SK-N-SH (cell line): ENCODE results near the gene DROSHA. TPM values are rescaled to one million over a fixed set of nuclear protein-coding genes. Genes with fewer than 3 reads are reported as not detected.

Experiments
- CTCF ChIA-PET: fragments of 300-600, 350-600 bp; formaldehyde crosslinking; extraction: SDS; loops from one replicate; lab custom pipeline; 2021; lab: Yijun Ruan, JAX
- POLR2A ChIA-PET: fragments of 350-600 bp; sonication (Branson Sonifier 250); formaldehyde crosslinking; extraction: SDS; loops from one replicate; lab custom pipeline; 2020; ENCODE audit warnings: antibody characterized with exemption, inconsistent platforms; lab: Yijun Ruan, JAX
- DNase-seq: peaks from one replicate; pipeline ENCODE4 v3.0.0; 2012
- H2AFZ ChIP-seq: fragments of 200-600 bp; sonication (generic); 2 replicates; pipeline ENCODE4 v1.8.1; 2016; ENCODE audit warnings: antibody characterized with exemption, mild to moderate bottlenecking, low read depth
- H3F3A ChIP-seq: fragments of 200-600 bp; sonication (generic); replicated peaks from 2 replicates; pipeline ENCODE3; 2016; ENCODE audit warnings: antibody characterized with exemption, mild to moderate bottlenecking; ENCODE audit not compliant: insufficient read depth
- H3K27ac ChIP-seq, 2 experiments: fragments of 200-500 bp in 1 of 2; fragments of 200-600 bp in 1 of 2; sonication (Bioruptor generic) in 1 of 2; sonication (generic), shearing (Covaris generic) in 1 of 2; 2 replicates each; pipeline versions ENCODE4 v1.5.1 to v1.6.1; 2014 to 2016; ENCODE audit warnings: low read depth in 2 of 2, inconsistent platforms in 1 of 2, low read length in 1 of 2, mild to moderate bottlenecking in 1 of 2, mixed read lengths in 1 of 2
- H3K27me3 ChIP-seq: fragments of 200-600 bp; sonication (generic), shearing (Covaris generic); 2 replicates; pipeline ENCODE4 v1.6.1; 2016; ENCODE audit warnings: mixed run types; ENCODE audit not compliant: insufficient read depth
- H3K36me3 ChIP-seq, 2 experiments: fragments of 200-500 bp in 1 of 2; fragments of 200-600 bp in 1 of 2; sonication (Bioruptor generic) in 1 of 2; sonication (generic) in 1 of 2; replicated peaks in 1 of 2; 2 replicates each; pipeline versions ENCODE3 to v1.5.1; 2014 to 2016; ENCODE audit warnings: low read length in 1 of 2, mild to moderate bottlenecking in 1 of 2; ENCODE audit not compliant: insufficient read depth in 2 of 2, control insufficient read depth in 1 of 2
- H3K4me1 ChIP-seq, 2 experiments: fragments of 200-500 bp in 1 of 2; fragments of 200-600 bp in 1 of 2; sonication (Bioruptor generic) in 1 of 2; sonication (generic), shearing (Covaris generic) in 1 of 2; 2 replicates each; pipeline versions ENCODE4 v1.5.1 to v1.6.1; 2014 to 2016; ENCODE audit warnings: low read depth in 1 of 2, low read length in 1 of 2, mixed run types in 1 of 2; ENCODE audit not compliant: insufficient read depth in 2 of 2, control insufficient read depth in 1 of 2
- H3K4me2 ChIP-seq: fragments of 200-600 bp; sonication (generic), shearing (Covaris generic); 2 replicates; pipeline ENCODE4 v1.6.1; 2017; ENCODE audit warnings: mixed run types
- H3K4me3 ChIP-seq, 2 experiments: fragments of 200-500 bp in 1 of 2; fragments of 200-600 bp in 1 of 2; sonication (Bioruptor generic) in 1 of 2; sonication (generic), shearing (Covaris generic) in 1 of 2; 2 replicates each; pipeline versions ENCODE4 v1.5.1 to v1.8.1; 2014 to 2016; ENCODE audit warnings: low read depth in 2 of 2, inconsistent platforms in 1 of 2, low read length in 1 of 2, mild to moderate bottlenecking in 1 of 2, mixed read lengths in 1 of 2, moderate library complexity in 1 of 2
- H3K79me2 ChIP-seq: fragments of 200-600 bp; sonication (generic); 2 replicates; pipeline ENCODE4 v1.8.1; 2017; ENCODE audit warnings: mild to moderate bottlenecking; ENCODE audit not compliant: insufficient read depth
- H3K9ac ChIP-seq: fragments of 200-600 bp; sonication (generic); 2 replicates; pipeline ENCODE4 v1.6.1; 2017; ENCODE audit warnings: mixed run types
- H3K9me2 ChIP-seq: fragments of 200-600 bp; sonication (generic); 2 replicates; pipeline ENCODE4 v1.6.1; 2017; ENCODE audit warnings: mixed run types
- H3K9me3 ChIP-seq: fragments of 200-600 bp; sonication (generic); 2 replicates; pipeline ENCODE4 v1.6.1; 2017; ENCODE audit warnings: mixed run types, mild to moderate bottlenecking, moderate library complexity
- H4K20me1 ChIP-seq: fragments of 200-600 bp; sonication (generic); 2 replicates; pipeline ENCODE4 v1.6.1; 2017; ENCODE audit warnings: mild to moderate bottlenecking, mixed run types; ENCODE audit not compliant: insufficient read depth
- CHD2 ChIP-seq: fragments of 150-350 bp; IDR thresholded peaks from 2 replicates; pipeline ENCODE4 v1.6.1; 2018; ENCODE audit warnings: low read length; ENCODE audit not compliant: partially characterized antibody
- ELF1 ChIP-seq: IDR thresholded peaks from 2 replicates; pipeline ENCODE4 v1.4.0; 2012
- EZH2phosphoT487 ChIP-seq: fragments of 200-600 bp; sonication (generic); IDR thresholded peaks from 2 replicates; pipeline ENCODE4 v1.6.1; 2017; ENCODE audit warnings: low read depth, mixed run types, mild to moderate bottlenecking, antibody characterized with exemption, moderate library complexity, borderline replicate concordance
- FOXJ3 ChIP-seq: sonication (generic); formaldehyde crosslinking; IDR thresholded peaks from 2 replicates; pipeline ENCODE4 v1.5.1; 2020; ENCODE audit warnings: mild to moderate bottlenecking, missing genetic modification reagents
- FOXM1 ChIP-seq: IDR thresholded peaks from 2 replicates; pipeline ENCODE4 v1.4.0; 2012; ENCODE audit warnings: low read depth, mild to moderate bottlenecking
- GABPA ChIP-seq: IDR thresholded peaks from 2 replicates; pipeline ENCODE4 v1.4.0; 2012; ENCODE audit warnings: low read depth, mild to moderate bottlenecking
- JUND ChIP-seq: IDR thresholded peaks from 2 replicates; pipeline ENCODE4 v1.4.0; 2012
- MEF2A ChIP-seq: IDR thresholded peaks from 2 replicates; pipeline ENCODE4 v1.4.0; 2012; ENCODE audit warnings: low read depth, borderline replicate concordance
- NFIC ChIP-seq: IDR thresholded peaks from 2 replicates; pipeline ENCODE4 v1.4.0; 2012; ENCODE audit warnings: borderline replicate concordance
- PBX3 ChIP-seq: IDR thresholded peaks from 2 replicates; pipeline ENCODE4; 2012
- RFX5 ChIP-seq: IDR thresholded peaks from 2 replicates; pipeline ENCODE4 v1.6.1; 2012; ENCODE audit warnings: mild to moderate bottlenecking, improper control_type of control experiment, low read length
- TAF1 ChIP-seq: IDR thresholded peaks from 2 replicates; pipeline ENCODE4 v1.6.1; 2012; ENCODE audit warnings: low read depth, mild to moderate bottlenecking, low read length, moderate library complexity, borderline replicate concordance
- TEAD4 ChIP-seq: IDR thresholded peaks from 2 replicates; pipeline ENCODE4 v1.4.0; 2012; ENCODE audit warnings: mild to moderate bottlenecking, borderline replicate concordance; ENCODE audit not compliant: insufficient read depth
- YY1 ChIP-seq: IDR thresholded peaks from 2 replicates; pipeline ENCODE4 v1.4.0; 2012; ENCODE audit warnings: low read depth, mild to moderate bottlenecking
- WGBS: methylation state at CpG from one replicate; pipeline ENCODE4 v1.1.6; 2017; ENCODE audit warnings: low lambda C conversion rate; 5-methylcytosine and 5-hydroxymethylcytosine counted together
- polyA plus RNA-seq, 3 experiments: library from polyadenylated mRNA; depleted of rRNA; stranded (reverse); fragments of >200 nt; gene quantifications; 2 replicates each; pipeline ENCODE4 v1.2.3, GENCODE V29; 2012
- TF ChIP-seq, protein P1 (sequence below): IDR thresholded peaks from 2 replicates; pipeline ENCODE4 v1.4.0; 2012; ENCODE audit warnings: low read depth
- TF ChIP-seq, protein P2 (sequence below): fragments of 150-350 bp; IDR thresholded peaks from 2 replicates; pipeline ENCODE4 v1.6.1; 2016; ENCODE audit warnings: mild to moderate bottlenecking, low read depth, low read length
- TF ChIP-seq, protein P3 (sequence below): IDR thresholded peaks from 2 replicates; pipeline ENCODE4 v1.4.0; 2012; ENCODE audit warnings: low read depth, borderline replicate concordance
- TF ChIP-seq, protein P4 (sequence below): IDR thresholded peaks from 2 replicates; pipeline ENCODE4 v1.4.0; 2012; ENCODE audit warnings: low read depth, borderline replicate concordance

Gene DROSHA
- polyA plus RNA-seq, 1 of the 3 experiments (the other 2 are of a cell fraction), result 49.3 TPM

DNA sequence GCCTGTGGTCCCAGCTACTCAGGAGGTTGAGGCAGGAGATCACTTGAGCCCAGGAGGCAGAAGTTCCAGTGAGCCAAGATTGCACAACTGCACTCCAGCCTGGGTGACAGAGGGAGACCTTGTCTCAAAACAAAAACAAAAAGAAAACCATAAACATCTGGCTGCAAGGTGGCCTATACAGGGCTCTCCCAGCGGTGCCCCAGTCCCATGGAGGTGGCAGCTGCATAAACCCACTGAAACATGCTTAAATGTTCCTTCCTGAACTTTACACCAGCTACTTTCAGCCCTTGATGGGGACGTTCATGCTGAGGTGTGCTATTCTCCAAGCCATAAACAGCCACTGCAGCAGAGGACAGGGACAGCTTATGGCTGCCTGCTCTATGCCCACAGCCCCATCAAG is 35.6 kb downstream of the DROSHA start:
- no peaks in the 10 kb centered on the region for H4K20me1 ChIP-seq
- H2AFZ ChIP-seq, result no peak overlapping the region
- H3K4me2 ChIP-seq, result no peak overlapping the region
- no peaks in the 10 kb centered on the region for H3K27me3 ChIP-seq
- CTCF ChIA-PET, result interaction anchor here (1.0 kb wide), 1 partner anchor 9 kb away, joined by 3 read pairs; no protein-coding TSS in a partner anchor
- H3K9me2 ChIP-seq, result no peaks in the 10 kb centered on the region
- POLR2A ChIA-PET, result no interaction called here
- H3K4me1 ChIP-seq, result no peaks in the 10 kb centered on the region
- no peaks in the 10 kb centered on the region for H3F3A ChIP-seq
- DNase-seq, result no peak
- H3K36me3 ChIP-seq, result peaks cover 58 to 81% of the 10 kb centered on the region in 2 experiments
- TF ChIP-seq FOXJ3 (CRISPR knock-in tag) (no peak), FOXM1 (no peak), NFIC (no peak)
- TF ChIP-seq, protein P1, sequence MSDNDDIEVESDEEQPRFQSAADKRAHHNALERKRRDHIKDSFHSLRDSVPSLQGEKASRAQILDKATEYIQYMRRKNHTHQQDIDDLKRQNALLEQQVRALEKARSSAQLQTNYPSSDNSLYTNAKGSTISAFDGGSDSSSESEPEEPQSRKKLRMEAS, result no peak
- no peaks in the 10 kb centered on the region for H3K9me3 ChIP-seq
- no peak overlapping the region for H3K4me3 ChIP-seq
- H3K27ac ChIP-seq, result no peak overlapping the region
- no peaks in the 10 kb centered on the region for H3K79me2 ChIP-seq
- no peak overlapping the region for H3K9ac ChIP-seq
- WGBS, result 100% methylated on average over 2 of the region's 2 CpGs

DNA sequence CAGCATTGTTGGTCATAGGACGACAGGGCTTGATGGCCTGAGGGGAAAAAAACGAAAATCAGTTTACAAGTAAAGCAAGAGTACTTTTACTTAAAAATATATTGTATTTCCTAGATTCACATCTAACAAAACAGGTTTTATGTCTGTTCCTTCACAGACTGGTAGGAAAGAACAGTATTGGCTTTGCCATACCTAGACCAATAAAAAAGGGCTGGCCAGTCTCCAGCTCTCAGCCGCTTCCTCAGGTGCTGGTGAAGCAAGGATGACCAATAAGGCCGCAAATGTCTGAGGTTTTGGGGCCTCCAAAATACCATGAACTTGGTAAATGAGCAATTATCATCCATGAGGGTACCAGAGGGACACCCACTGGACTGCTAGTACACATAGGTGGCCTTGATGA is 36.6 kb downstream of the DROSHA start:
- TF ChIP-seq TAF1 (no peak), EZH2phosphoT487 (no peak), RFX5 (no peak), MEF2A (no peak), JUND (no peak), GABPA (no peak), CHD2 (no peak), TEAD4 (no peak), ELF1 (no peak), YY1 (no peak), PBX3 (no peak), FOXJ3 (CRISPR knock-in tag) (no peak)
- TF ChIP-seq, protein P2, sequence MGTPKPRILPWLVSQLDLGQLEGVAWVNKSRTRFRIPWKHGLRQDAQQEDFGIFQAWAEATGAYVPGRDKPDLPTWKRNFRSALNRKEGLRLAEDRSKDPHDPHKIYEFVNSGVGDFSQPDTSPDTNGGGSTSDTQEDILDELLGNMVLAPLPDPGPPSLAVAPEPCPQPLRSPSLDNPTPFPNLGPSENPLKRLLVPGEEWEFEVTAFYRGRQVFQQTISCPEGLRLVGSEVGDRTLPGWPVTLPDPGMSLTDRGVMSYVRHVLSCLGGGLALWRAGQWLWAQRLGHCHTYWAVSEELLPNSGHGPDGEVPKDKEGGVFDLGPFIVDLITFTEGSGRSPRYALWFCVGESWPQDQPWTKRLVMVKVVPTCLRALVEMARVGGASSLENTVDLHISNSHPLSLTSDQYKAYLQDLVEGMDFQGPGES, result no peak
- TF ChIP-seq, protein P3, sequence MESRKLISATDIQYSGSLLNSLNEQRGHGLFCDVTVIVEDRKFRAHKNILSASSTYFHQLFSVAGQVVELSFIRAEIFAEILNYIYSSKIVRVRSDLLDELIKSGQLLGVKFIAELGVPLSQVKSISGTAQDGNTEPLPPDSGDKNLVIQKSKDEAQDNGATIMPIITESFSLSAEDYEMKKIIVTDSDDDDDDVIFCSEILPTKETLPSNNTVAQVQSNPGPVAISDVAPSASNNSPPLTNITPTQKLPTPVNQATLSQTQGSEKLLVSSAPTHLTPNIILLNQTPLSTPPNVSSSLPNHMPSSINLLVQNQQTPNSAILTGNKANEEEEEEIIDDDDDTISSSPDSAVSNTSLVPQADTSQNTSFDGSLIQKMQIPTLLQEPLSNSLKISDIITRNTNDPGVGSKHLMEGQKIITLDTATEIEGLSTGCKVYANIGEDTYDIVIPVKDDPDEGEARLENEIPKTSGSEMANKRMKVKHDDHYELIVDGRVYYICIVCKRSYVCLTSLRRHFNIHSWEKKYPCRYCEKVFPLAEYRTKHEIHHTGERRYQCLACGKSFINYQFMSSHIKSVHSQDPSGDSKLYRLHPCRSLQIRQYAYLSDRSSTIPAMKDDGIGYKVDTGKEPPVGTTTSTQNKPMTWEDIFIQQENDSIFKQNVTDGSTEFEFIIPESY, result no peak
- TF ChIP-seq, protein P4, sequence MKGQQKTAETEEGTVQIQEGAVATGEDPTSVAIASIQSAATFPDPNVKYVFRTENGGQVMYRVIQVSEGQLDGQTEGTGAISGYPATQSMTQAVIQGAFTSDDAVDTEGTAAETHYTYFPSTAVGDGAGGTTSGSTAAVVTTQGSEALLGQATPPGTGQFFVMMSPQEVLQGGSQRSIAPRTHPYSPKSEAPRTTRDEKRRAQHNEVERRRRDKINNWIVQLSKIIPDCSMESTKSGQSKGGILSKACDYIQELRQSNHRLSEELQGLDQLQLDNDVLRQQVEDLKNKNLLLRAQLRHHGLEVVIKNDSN, result no peak

More for the DNA sequence above, 36.6 kb downstream of the DROSHA start:
- H3K4me2 ChIP-seq, result no peak overlapping the region
- H3K27me3 ChIP-seq, result no peaks in the 10 kb centered on the region
- no peaks in the 10 kb centered on the region for H3K4me1 ChIP-seq
- H3K36me3 ChIP-seq, result peaks cover 66 to 81% of the 10 kb centered on the region in 2 experiments
- 95% methylated on average over 4 of the region's 4 CpGs for WGBS
- no peaks in the 10 kb centered on the region for H3K9me2 ChIP-seq
- H2AFZ ChIP-seq, result no peak overlapping the region
- ChIA-PET CTCF (interaction anchor here (1.0 kb wide), 1 partner anchor 8 kb away, joined by 3 read pairs; no protein-coding TSS in a partner anchor), POLR2A (no interaction called here)
- H3F3A ChIP-seq, result no peaks in the 10 kb centered on the region
- H4K20me1 ChIP-seq, result no peaks in the 10 kb centered on the region
- H3K4me3 ChIP-seq, result no peak overlapping the region
- no peaks in the 10 kb centered on the region for H3K79me2 ChIP-seq
- no peak for DNase-seq
- H3K9me3 ChIP-seq, result no peaks in the 10 kb centered on the region
- H3K27ac ChIP-seq, result no peak overlapping the region
- H3K9ac ChIP-seq, result no peak overlapping the region
